ENCODE measurements around the gene COMTD1.
A peak's percentile ranks its signal among the peaks of the same experiment; 100 is the strongest.
"Not testable (repeated sequence)": the region's sequence is repeated elsewhere in the genome, so short reads cannot be mapped to it uniquely, and the experiment has no call there.

The COMTD1 gene

DNA sequence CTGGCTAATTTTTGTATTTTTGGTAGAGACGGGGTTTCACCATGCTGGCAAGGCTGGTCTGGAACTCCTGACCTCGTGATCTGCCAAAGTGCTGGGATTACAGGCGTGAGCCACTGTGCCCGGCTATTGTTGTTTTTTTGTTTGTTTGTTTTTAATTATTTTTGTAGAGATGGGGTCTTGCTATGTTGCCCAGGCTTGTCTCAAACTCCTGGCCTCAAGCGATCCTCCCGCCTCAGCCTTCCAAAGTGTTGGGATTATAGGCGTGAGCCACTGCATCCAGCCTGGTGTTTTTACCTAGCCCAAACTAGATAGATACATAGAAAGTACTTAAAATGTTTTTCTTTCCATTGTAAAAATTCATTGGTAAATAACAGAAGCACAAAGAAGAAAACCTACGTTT, 14.3 kb downstream of the COMTD1 start:
- not testable (repeated sequence) for DNase-seq (ENCODE audit: low read depth)

DNA sequence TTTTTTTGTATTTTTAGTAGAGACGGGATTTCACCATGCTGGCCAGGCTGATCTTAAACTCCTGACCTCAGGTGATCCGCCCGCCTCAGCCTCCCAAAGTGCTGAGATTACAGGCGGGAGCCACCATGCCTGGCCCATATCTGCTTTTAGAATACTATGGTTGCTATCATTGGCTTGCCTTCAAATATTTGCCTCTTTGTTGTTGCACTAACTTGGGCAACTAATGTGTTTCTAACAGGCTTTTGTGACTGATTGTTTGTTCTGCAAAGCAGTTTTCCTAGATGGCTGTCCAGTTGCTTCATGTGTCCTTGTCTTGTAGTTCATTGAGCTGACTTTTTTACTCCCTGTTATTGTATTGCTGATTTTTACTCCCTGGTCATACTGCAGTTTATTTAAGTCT, 15.5 kb downstream of the COMTD1 start:
- DNase-seq (ENCODE audit: low read depth): no peak

DNA sequence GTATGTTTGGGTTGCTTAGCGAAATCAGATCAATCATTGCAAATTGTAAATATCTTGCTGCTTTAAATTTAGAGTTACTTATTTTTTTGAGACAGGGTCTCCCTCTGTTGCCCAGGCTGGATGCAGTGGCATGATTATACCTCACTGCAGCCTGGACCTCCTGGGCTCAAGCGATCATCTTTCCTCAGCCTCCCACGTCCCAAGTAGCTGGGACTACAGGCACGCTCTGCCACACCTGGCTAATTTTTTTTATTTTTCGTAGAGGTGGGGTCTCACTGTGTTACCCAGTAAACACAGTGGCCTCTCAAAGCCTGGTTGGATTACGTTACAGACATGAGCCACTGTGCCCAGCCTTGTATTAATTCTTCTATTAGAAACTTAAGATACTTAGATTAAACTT, 23.4 kb downstream of the COMTD1 start:
- DNase-seq (ENCODE audit: low read depth): no peak

DNA sequence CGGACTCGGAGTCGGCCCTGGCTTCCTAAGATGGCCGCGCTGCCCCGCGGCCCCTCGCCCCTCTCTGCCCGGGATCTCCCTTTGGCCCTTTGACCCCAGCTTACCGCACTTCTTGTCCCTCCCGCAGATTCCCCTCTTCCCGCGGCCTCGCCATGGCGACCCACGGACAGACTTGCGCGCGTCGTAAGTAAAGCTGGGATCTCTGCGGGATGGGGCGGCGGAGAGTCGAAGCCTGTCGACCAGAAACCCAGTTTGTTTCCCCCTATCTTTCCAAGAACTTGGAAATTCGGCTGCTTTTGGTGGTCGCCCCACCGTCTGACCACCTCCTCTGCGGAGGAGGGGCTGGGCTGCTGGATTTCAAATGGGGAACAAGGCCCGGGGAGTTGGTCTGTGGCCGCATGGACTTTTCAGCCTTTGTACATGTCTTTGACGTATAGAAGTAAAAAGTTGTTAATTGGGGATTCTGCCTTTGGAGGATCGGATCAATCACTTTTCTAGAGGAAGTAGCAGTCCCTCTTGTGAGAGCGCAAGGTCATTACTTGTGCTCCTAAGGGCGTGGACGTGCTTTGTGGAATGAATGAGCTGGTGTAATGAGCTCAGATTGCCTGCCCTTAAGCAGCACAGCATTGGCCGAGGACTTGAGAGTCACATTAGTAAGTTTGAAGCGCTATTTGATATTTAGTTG, 24.6 kb downstream of the COMTD1 start:
- no peak for DNase-seq (ENCODE audit: low read depth)

DNA sequence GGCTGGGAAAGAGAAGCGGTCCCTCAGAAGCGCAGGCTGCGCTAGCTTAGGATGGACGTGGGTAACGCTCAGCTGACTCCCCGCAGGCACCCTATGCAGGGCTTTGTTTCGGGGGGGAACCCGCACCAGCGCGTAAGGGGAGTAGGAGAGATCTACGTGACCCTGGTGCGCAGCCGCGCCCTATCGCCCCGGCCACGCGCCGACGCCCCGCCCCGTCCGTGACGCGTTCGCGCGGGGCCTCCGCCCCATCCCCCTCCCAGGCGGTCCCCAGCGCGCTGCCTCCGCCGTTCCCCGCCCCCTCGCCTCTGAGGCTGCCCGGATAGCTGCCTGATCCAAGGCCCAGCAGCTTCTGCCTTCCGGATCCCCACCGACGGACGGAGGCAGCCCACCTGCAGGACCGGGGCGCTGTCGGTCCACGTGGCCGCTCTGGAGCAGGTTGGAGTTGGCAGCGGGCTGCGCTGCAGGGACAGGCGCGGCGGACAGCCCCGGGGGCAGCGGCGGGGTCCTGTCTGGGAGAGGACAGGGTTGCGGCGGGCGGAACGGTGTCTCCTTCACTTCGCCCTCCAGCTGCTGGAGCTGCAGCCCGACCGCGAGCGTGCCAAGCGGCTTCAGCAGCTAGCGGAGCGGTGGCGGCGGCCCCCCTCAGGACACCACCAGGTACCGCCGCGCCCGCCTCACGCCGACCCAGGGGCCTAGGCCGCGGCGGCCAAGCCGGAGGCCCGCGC, 25.3 kb downstream of the COMTD1 start, which contains the start of gene VDAC2:
TSS of gene VDAC2 (plus strand) at position 515 of the 725 bp plus-strand sequence. CDS start 363 bp downstream, outside the sequence.
- peak; percentile 66 for DNase-seq (ENCODE audit: low read depth)

DNA sequence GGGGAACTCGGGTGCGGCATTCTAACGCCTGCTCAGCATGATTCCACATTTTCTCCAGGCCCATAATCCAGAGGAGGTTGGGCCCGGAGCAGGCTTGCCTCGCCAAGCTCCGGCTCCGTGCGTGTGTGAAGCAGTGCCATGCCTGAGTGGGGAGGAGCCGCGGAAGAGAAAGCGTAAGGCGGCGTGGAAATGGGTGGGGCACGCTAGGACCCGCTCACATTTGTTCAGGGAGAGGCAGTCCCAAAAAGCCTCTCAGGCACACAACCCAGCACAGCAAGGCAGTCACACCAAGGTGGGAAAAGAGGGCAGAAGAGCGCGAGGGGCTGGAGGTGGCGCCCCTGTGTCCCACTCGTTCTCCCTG, 25.9 kb downstream of the COMTD1 start:
- peak; percentile 63 for DNase-seq (ENCODE audit: low read depth)

GRCh38 chr10:75209086-75209920, 26.5 kb downstream of the COMTD1 start:
- no peak for DNase-seq (ENCODE audit: low read depth)

- DNase-seq (ENCODE audit: low read depth): peak; percentile 66
Measured at GRCh38 chr10:75208181-75208580, 27.6 kb downstream of the COMTD1 start.

GRCh38 chr10:75207857-75208144, 28.0 kb downstream of the COMTD1 start:
- DNase-seq (ENCODE audit: low read depth): no peak

DNA sequence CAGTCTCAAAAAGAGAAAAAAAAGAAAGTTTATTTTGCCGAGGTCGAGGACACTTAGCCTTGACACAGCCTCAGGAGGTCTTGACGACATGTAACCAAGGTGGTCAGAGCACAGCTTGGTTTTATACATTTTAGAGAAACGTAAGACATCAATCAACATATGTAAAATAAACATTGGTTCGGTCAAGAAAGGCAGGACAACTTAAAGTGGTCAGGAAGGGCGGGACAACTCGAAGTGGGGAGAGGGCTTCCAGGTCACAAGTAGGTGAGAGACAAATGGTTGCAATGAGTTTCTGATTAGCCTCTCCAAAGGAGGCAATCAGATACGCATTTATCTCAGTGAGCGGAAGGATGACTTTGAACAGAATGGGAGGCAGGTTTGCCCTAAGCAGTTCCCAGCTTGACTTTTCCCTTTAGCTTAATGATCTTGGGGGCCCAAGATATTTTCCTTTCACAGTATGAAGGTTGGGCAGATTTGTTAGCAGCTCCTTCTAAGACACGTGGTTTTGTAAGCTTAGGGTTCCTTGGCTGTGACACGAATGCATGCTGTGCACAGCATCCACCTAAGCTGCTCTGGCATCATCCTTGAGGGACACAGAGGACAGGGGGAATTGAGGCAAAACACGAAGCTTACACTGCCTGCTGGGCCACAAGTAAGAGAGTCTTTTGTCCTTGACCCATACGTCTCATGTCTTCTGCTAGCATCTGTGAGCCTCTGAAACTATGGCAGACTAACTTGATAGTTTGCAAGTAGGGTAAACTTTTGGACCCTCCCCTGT, 28.5 kb downstream of the COMTD1 start:
- no peak for DNase-seq (ENCODE audit: low read depth)

GRCh38 chr10:75206638-75207037, 29.1 kb downstream of the COMTD1 start:
- DNase-seq (ENCODE audit: low read depth): not testable (repeated sequence)

DNA sequence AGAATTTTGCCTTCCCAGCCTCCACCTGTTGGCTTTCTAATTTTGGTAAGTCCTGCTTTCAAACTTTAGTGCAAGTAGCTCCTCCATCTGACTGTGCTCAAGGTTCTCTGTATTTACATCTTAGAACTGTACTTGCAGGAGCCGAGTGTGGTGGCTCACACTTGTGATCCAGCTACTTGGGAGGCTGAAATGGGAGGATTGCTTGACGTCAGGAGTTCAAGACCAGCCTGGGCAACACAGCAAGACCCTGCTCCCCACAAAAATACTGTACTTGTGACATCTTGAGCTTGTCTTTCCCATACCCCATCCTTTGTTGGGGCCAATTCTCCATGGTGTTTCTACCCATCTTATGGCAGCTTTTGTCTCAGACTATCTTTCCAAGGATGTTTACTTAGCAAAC, 29.8 kb downstream of the COMTD1 start:
- no peak for DNase-seq (ENCODE audit: low read depth)

- no peak for DNase-seq (ENCODE audit: low read depth)
Measured at GRCh38 chr10:75203724-75204123, 32.0 kb downstream of the COMTD1 start.

- DNase-seq (ENCODE audit: low read depth): not testable (repeated sequence)
Measured at GRCh38 chr10:75203046-75203620, 32.6 kb downstream of the COMTD1 start.

DNA sequence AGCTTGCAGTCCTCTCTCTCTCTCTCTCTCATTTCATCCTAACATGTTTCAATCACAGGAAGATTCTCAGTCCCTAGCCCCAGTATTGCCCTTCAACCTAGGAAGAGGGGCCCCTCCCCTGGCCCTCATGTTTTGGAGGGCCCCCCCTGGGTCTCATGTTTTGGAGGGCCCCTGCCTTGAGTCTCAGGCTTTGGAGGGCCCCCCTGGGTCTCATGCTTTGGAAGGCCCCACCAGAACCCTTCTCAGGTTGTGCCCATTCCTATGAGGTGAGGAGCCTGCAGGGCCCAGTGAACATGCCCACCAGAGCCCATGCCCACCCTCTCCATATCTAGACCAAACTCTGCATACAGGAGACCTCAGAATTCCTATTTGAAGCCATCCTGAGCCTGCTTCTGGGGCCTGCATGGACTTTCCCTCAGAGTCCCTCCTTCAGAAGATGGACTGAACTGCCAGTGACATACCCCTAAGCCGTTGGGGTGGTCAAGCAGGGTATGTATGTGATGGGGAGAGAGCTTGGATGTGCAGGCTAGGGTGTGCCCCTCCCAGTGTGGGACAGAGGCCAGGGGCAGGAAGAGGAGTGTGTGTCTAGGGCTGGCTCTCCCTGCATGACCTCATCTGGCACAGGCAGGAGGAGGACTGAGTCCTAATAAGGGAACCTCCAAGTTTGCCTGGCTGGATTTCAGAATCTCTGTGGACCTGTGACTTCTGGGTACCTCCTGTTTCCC, 33.3 kb downstream of the COMTD1 start:
- peak; percentile 71 for DNase-seq (ENCODE audit: low read depth)

DNA sequence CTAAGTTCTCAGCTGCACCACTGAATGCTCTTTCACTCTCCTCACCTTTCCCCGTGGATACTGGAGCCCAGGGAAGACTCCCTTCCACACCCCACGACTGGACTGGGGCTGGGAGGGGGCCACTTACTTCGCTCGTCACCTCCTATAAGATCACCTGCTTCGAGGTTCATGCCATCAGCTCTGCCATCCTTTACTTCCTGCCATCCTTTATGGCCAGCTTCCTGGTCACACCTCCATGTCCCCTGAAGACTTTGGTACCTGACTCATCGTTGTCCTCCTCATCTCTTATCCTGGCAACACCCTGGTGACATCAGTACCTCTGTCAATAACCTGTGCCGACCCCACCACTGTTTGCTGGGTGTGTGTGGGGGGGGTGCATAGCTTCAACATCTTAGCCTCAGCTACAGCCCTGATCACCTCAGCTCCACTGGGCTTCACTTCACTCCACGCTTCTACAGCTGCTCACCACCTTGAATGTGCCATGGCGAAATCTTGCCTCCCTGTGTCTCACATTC, 33.9 kb downstream of the COMTD1 start:
- no peak for DNase-seq (ENCODE audit: low read depth)

GRCh38 chr10:75199949-75200348, 35.8 kb downstream of the COMTD1 start:
- DNase-seq (ENCODE audit: low read depth): not testable (repeated sequence)

GRCh38 chr10:75197906-75198305, 37.9 kb downstream of the COMTD1 start:
- DNase-seq (ENCODE audit: low read depth): no peak

DNA sequence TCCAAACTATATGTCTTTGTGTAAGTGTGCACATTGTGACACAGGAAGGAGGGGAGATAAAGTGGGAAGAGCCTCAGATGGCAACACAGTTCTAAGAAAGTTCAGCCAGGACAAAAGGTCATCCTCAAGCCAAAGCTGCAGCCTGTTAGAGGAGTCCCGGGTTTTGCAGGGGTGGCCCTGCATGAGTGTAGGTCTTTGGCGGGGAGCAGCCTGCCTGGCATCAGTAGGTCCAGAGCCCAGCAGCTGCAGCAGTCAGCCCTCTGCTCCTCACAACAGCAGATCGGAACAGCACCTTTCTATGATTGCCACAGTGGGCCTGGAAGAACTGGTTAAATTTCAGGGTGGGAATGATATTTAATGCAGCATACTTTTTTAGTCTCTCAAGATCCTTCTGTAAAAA, 38.7 kb downstream of the COMTD1 start:
- DNase-seq (ENCODE audit: low read depth): no peak

DNA sequence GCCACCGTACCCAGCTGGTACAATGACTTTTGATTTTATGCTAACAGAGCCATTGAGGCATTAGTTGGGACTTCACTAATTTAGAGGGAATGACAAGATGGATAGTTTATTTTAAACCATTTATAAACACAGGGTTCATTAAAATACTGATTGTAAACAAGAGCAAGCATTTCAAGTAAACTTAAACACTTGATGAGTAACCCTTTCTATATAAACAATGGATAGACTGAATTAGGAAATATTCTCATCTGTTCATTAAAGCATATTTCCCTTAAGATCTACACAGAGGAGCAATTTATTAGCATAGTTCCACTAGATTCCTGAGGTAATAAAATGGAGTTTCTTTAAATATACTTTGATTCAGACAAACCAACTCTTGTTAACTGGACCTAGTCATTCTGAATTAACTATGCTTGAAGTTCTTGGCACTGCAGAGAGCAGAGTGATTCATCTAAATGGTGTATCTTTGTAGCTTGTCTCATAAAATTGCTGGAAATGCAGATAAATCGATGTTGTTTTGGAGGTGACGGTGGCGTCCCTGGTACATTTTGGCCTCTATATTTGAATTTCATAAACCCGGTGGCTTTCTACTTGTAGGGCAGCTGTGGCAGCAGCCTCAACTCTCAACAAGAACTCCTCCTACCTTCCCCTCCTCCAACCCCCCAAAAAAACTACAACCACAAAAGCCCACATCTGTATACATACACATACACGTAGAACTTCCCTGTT, 40.6 kb downstream of the COMTD1 start:
- DNase-seq (ENCODE audit: low read depth): peak; percentile 69
